ENCODE data around the gene CHIC1.
"Not testable (repeated sequence)": the region's sequence is repeated elsewhere in the genome, so short reads cannot be mapped to it uniquely, and the experiment has no call there.

Gene CHIC1

GRCh38 chrX:73668779-73669178, 105.8 kb downstream of the CHIC1 start:
- no peak for TF ChIP-seq CTCF (IDR thresholded peaks at IDR 0.05; ENCODE audit: low read depth, low read length)

GRCh38 chrX:73681408-73681807, 118.4 kb downstream of the CHIC1 start:
- no peak for TF ChIP-seq CTCF (IDR thresholded peaks at IDR 0.05; ENCODE audit: low read depth, low read length)
- no peak overlapping the region for H3K4me3 ChIP-seq (ENCODE audit: low read depth, low read length)

More at GRCh38 chrX:73668779-73669178, 105.8 kb downstream of the CHIC1 start:
- H3K4me3 ChIP-seq (ENCODE audit: low read depth, low read length): no peak overlapping the region

DNA sequence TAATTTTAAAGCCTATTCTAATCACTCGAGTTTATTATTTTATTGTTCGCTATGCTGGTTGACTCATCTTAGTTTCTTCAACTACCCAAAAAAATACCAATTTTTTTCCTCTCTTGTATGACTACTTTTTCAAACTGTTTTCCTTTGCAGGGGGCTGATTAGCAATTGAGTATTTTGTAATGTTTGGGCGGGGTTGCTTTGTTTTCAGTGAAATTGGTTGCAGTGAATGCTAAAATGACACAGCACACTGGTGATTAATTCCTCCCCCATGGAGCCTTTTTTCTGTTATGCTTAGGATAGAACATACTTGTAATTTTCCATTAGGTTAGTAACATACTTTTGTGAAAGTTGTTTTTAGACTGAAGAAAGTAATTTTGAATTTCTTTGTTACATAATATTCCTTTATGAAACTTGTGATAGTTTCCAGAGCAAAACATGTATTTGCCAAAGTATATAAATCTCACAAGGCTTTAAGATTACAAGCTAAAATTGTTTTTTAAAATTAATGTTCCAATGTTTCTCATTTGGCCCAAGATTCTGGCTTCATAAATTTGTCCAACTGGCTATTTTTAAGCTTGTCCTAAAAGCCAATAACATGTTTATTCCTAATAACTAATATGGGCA, 120.4 kb downstream of the CHIC1 start:
- no peak overlapping the region for H3K4me3 ChIP-seq (ENCODE audit: low read depth, low read length)
- no peak for TF ChIP-seq CTCF (IDR thresholded peaks at IDR 0.05; ENCODE audit: low read depth, low read length)

GRCh38 chrX:73707014-73707413, 144.0 kb downstream of the CHIC1 start:
- not testable (repeated sequence) for H3K4me3 ChIP-seq (ENCODE audit: low read depth, low read length)

GRCh38 chrX:73728602-73729001, 165.6 kb downstream of the CHIC1 start:
- no peak overlapping the region for H3K4me3 ChIP-seq (ENCODE audit: low read depth, low read length)
- no peak for TF ChIP-seq CTCF (IDR thresholded peaks at IDR 0.05; ENCODE audit: low read depth, low read length)
